IMR-90 (cell line): ENCODE results near the gene CDKL1. TPM values are rescaled to one million over a fixed set of nuclear protein-coding genes. Genes with fewer than 3 reads are reported as not detected.

ENCODE experiments used
- ATAC-seq: fragments of 200-7000 bp; cut with Tn5 transposase; 2 replicates; pipeline ENCODE4 v1.9.1; 2020; ENCODE audit warnings: low read depth, mild to moderate bottlenecking, moderate library complexity
- BruUV-seq: library from RNA; stranded (reverse); fragments of 400-500 nt; replicated peaks from 2 replicates; lab custom pipeline; 2021; lab: Mats Ljungman, UMichigan
- CTCF ChIA-PET: fragments of 300-600 bp; formaldehyde crosslinking; extraction: SDS; loops from one replicate; lab custom pipeline; 2021; ENCODE audit warnings: antibody characterized with exemption; lab: Yijun Ruan, JAX
- POLR2A ChIA-PET: fragments of 300-600 bp; sonication (Branson Sonifier 250); formaldehyde crosslinking; loops from one replicate; lab custom pipeline; 2022; ENCODE audit warnings: antibody characterized with exemption; ENCODE audit not compliant: unreplicated experiment; lab: Charles Lee
- DNase-seq: peaks from one replicate; pipeline ENCODE4 v3.0.0; 2013
- H2AFZ ChIP-seq: replicated peaks from 2 replicates; pipeline ENCODE3; 2013; ENCODE audit warnings: low read length, mild to moderate bottlenecking; ENCODE audit not compliant: poor library complexity
- H2AK5ac ChIP-seq: 2 replicates; pipeline ENCODE4 v1.6.1; 2013; ENCODE audit warnings: low read depth, low read length, inconsistent platforms
- H2AK9ac ChIP-seq: replicated peaks from 2 replicates; pipeline ENCODE3; 2013; ENCODE audit warnings: mild to moderate bottlenecking, low read depth, low read length, moderate library complexity; ENCODE audit not compliant: poor library complexity
- H2BK120ac ChIP-seq: 2 replicates; pipeline ENCODE4 v1.6.1; 2013; ENCODE audit warnings: low read depth, low read length, inconsistent platforms
- H2BK15ac ChIP-seq: 3 replicates; pipeline ENCODE4 v1.6.1; 2013; ENCODE audit warnings: low read depth, low read length, inconsistent platforms
- H2BK20ac ChIP-seq: 2 replicates; pipeline ENCODE4 v1.6.1; 2013; ENCODE audit warnings: low read depth, mild to moderate bottlenecking, inconsistent platforms, low read length, moderate library complexity
- H2BK5ac ChIP-seq: 2 replicates; pipeline ENCODE4 v1.6.1; 2013; ENCODE audit warnings: mild to moderate bottlenecking, low read depth, low read length, inconsistent platforms; ENCODE audit not compliant: poor library complexity, severe bottlenecking
- H3K14ac ChIP-seq: replicated peaks from 2 replicates; pipeline ENCODE4 v1.6.1; 2013; ENCODE audit warnings: low read depth, low read length, inconsistent platforms
- H3K18ac ChIP-seq: 2 replicates; pipeline ENCODE4 v1.6.1; 2013; ENCODE audit warnings: low read depth, low read length, control low read depth
- H3K23ac ChIP-seq: 2 replicates; pipeline ENCODE4 v1.6.1; 2013; ENCODE audit warnings: low read depth, low read length, inconsistent platforms
- H3K27ac ChIP-seq: 2 replicates; pipeline ENCODE4 v1.5.1; 2013; ENCODE audit warnings: mild to moderate bottlenecking, control low read depth, low read length; ENCODE audit not compliant: insufficient read depth
- H3K27me3 ChIP-seq: 2 replicates; pipeline ENCODE4 v1.6.1; 2013; ENCODE audit warnings: low read length; ENCODE audit not compliant: control insufficient read depth, insufficient read depth
- H3K36me3 ChIP-seq: 2 replicates; pipeline ENCODE4 v1.6.1; 2013; ENCODE audit warnings: low read length, mixed read lengths; ENCODE audit not compliant: control insufficient read depth, insufficient read depth
- H3K4ac ChIP-seq: 2 replicates; pipeline ENCODE4 v1.6.1; 2013; ENCODE audit warnings: low read depth, low read length, inconsistent platforms
- H3K4me1 ChIP-seq: 2 replicates; pipeline ENCODE4 v1.6.1; 2013; ENCODE audit warnings: low read length, mixed read lengths; ENCODE audit not compliant: control insufficient read depth, insufficient read depth
- H3K4me2 ChIP-seq: 2 replicates; pipeline ENCODE4 v1.6.1; 2013; ENCODE audit warnings: low read depth, mild to moderate bottlenecking, control low read depth, low read length, moderate library complexity
- H3K4me3 ChIP-seq: 2 replicates; pipeline ENCODE4 v1.5.1; 2013; ENCODE audit warnings: low read depth, mild to moderate bottlenecking, control low read depth, low read length, moderate library complexity; ENCODE audit not compliant: insufficient read depth
- H3K56ac ChIP-seq: 2 replicates; pipeline ENCODE4 v1.6.1; 2013; ENCODE audit warnings: low read length, inconsistent platforms; ENCODE audit not compliant: insufficient read depth; ENCODE audit errors: extremely low read depth
- H3K79me1 ChIP-seq, 2 experiments: 2 replicates each; pipeline ENCODE4 v1.6.1; 2013; ENCODE audit warnings: low read length in 2 of 2, inconsistent platforms in 1 of 2, low read depth in 1 of 2
- H3K9ac ChIP-seq: 2 replicates; pipeline ENCODE4 v1.6.1; 2013; ENCODE audit warnings: low read depth, low read length, control low read depth
- H3K9me1 ChIP-seq: 2 replicates; pipeline ENCODE4 v1.6.1; 2013; ENCODE audit warnings: low read length, inconsistent platforms; ENCODE audit not compliant: insufficient read depth
- H3K9me3 ChIP-seq: 2 replicates; pipeline ENCODE4 v1.6.1; 2013; ENCODE audit warnings: low read length; ENCODE audit not compliant: control insufficient read depth, insufficient read depth
- H4K20me1 ChIP-seq: 2 replicates; pipeline ENCODE4 v1.6.1; 2013; ENCODE audit warnings: low read length, inconsistent platforms; ENCODE audit not compliant: insufficient read depth
- H4K5ac ChIP-seq: 2 replicates; pipeline ENCODE4 v1.6.1; 2013; ENCODE audit warnings: mild to moderate bottlenecking, low read depth, low read length, control low read depth
- H4K8ac ChIP-seq, 2 experiments: 2 replicates each; pipeline ENCODE4 v1.6.1; 2013; ENCODE audit warnings: low read depth in 2 of 2, low read length in 2 of 2, control low read depth in 1 of 2, inconsistent platforms in 1 of 2
- H4K91ac ChIP-seq: 2 replicates; pipeline ENCODE4 v1.6.1; 2013; ENCODE audit warnings: low read depth, low read length, inconsistent platforms; ENCODE audit not compliant: insufficient read depth
- CEBPB ChIP-seq: IDR thresholded peaks from 2 replicates; pipeline ENCODE4 v1.6.1; 2012; ENCODE audit warnings: low read depth, low read length, improper control_type of control experiment
- CHD1 ChIP-seq: IDR thresholded peaks from 2 replicates; pipeline ENCODE4 v1.6.1; 2012; ENCODE audit warnings: low read depth, low read length, improper control_type of control experiment
- CTCF ChIP-seq: conservative IDR thresholded peaks from 2 replicates; pipeline ENCODE4 v1.5.1; 2012; ENCODE audit warnings: mild to moderate bottlenecking, low read depth, low read length, improper control_type of control experiment
- ELK1 ChIP-seq: fragments of 150-350 bp; IDR thresholded peaks from 2 replicates; pipeline ENCODE4 v1.6.1; 2016; ENCODE audit warnings: low read depth, mild to moderate bottlenecking, low read length, moderate library complexity, borderline replicate concordance
- MAFK ChIP-seq: IDR thresholded peaks from 2 replicates; pipeline ENCODE4 v1.6.1; 2012; ENCODE audit warnings: low read depth, low read length, improper control_type of control experiment
- MAZ ChIP-seq: IDR thresholded peaks from 2 replicates; pipeline ENCODE4 v1.6.1; 2012; ENCODE audit warnings: low read depth, mild to moderate bottlenecking, low read length, improper control_type of control experiment, moderate library complexity, borderline replicate concordance
- MXI1 ChIP-seq: IDR thresholded peaks from 2 replicates; pipeline ENCODE4 v1.6.1; 2012; ENCODE audit warnings: low read depth, mild to moderate bottlenecking, low read length, moderate library complexity, borderline replicate concordance
- POLR2A ChIP-seq: IDR thresholded peaks from 2 replicates; pipeline ENCODE4 v1.6.1; 2012; ENCODE audit warnings: mild to moderate bottlenecking, low read depth, low read length
- RAD21 ChIP-seq: IDR thresholded peaks from 2 replicates; pipeline ENCODE4 v1.6.1; 2012; ENCODE audit warnings: low read length, improper control_type of control experiment
- RCOR1 ChIP-seq: IDR thresholded peaks from 2 replicates; pipeline ENCODE4 v1.6.1; 2012; ENCODE audit warnings: mild to moderate bottlenecking, low read length, improper control_type of control experiment; ENCODE audit not compliant: insufficient replicate concordance
- SMC3 ChIP-seq: fragments of 150-350 bp; IDR thresholded peaks from 2 replicates; pipeline ENCODE4 v1.6.1; 2016; ENCODE audit warnings: low read depth, mild to moderate bottlenecking, antibody characterized with exemption, low read length, moderate library complexity
- WGBS, 2 experiments: methylation state at CpG; one replicate each; pipeline versions ENCODE4 v1.1.5 to v1.1.7; 2013; ENCODE audit warnings: missing lambda C conversion rate in 2 of 2; ENCODE audit not compliant: insufficient read length in 1 of 2; ENCODE audit errors: extremely low coverage in 2 of 2; 5-methylcytosine and 5-hydroxymethylcytosine counted together
- dilution Hi-C: fragments of 300-500 bp; cut with HindIII; formaldehyde crosslinking; loops from one replicate; pipeline ENCODE4 v1.14.3; 2018; ENCODE audit warnings: low sequenced_read_pairs; ENCODE audit not compliant: unreplicated experiment
- in situ Hi-C: fragments of 300-500 bp; cut with MboI; formaldehyde crosslinking; loops from 3 replicates; pipeline ENCODE4 v1.14.3; 2019; ENCODE audit warnings: low sequenced_read_pairs, inconsistent platforms, mixed read lengths
- intact Hi-C: fragments of 100-400 bp; cut with micrococcal nuclease; formaldehyde crosslinking; loops from 2 replicates; pipeline ENCODE4 v1.10.0; 2022
- polyA plus RNA-seq, 3 experiments: library from polyadenylated mRNA; depleted of rRNA; stranded (reverse); fragments of >200 nt; gene quantifications; 2 replicates each; pipeline ENCODE4 v1.2.3, GENCODE V29; 2012; ENCODE audit warnings: low replicate concordance in 1 of 3
- total RNA-seq: library from RNA; depleted of rRNA; stranded (reverse); fragments of >200 nt; gene quantifications from 2 replicates; pipeline ENCODE4 v1.2.3, GENCODE V29; 2012

The CDKL1 gene
- total and polyA plus RNA-seq, 2 of the 4 experiments (the other 2 are of a cell fraction) = 1.9 to 3.8 TPM

GRCh38 chr14:50381823-50382287, 14.8 kb downstream of the CDKL1 start:
- Histone ChIP-seq H2BK15ac (no peak overlapping the region), H3K23ac (no peak overlapping the region), H4K5ac (no peak overlapping the region), H3K9me3 (no peaks in the 10 kb centered on the region), H3K4me1 (no peaks in the 10 kb centered on the region), H2BK120ac (no peak overlapping the region), H3K79me1 (no peaks in the 10 kb centered on the region), H2BK20ac (no peak overlapping the region), H3K4me3 (no peak overlapping the region), H2AK5ac (no peak overlapping the region), H3K4me2 (no peak overlapping the region), H4K91ac (no peak overlapping the region), H3K14ac (no peak overlapping the region), H2AK9ac (no peak overlapping the region), H4K8ac (no peak overlapping the region), H3K36me3 (peaks cover 10% of the 10 kb centered on the region; the same call in 1 of the 2 replicates), H2AFZ (no peak overlapping the region), H3K56ac (no peak overlapping the region), H3K9ac (no peak overlapping the region), H3K18ac (no peak overlapping the region), H3K9me1 (peaks cover 8% of the 10 kb centered on the region; the same call in 1 of the 2 replicates), H4K20me1 (no peaks in the 10 kb centered on the region), H3K27ac (no peak overlapping the region), H3K4ac (no peak overlapping the region), H3K27me3 (no peaks in the 10 kb centered on the region), H2BK5ac (no peak overlapping the region)
- CTCF ChIA-PET = no interaction called here
- no peak for TF ChIP-seq CTCF
- no peak for TF ChIP-seq MAFK
- TF ChIP-seq POLR2A = no peak
- TF ChIP-seq RAD21 = no peak
- no peak for TF ChIP-seq RCOR1
- TF ChIP-seq ELK1 = no peak
- TF ChIP-seq CEBPB = no peak
- no peak for TF ChIP-seq CHD1
- TF ChIP-seq MAZ = no peak
- TF ChIP-seq MXI1 = no peak
- TF ChIP-seq SMC3 = no peak
- BruUV-seq = no TSS peak
- POLR2A ChIA-PET = no interaction called here
- ATAC-seq (no peak), DNase-seq (no peak)
- intact Hi-C loops (no loop called here), dilution Hi-C loops (no loop called here), in situ Hi-C loops (no loop called here)
- WGBS, 2 experiments = no CpG with 5 or more reads among the region's 14 CpGs
